GM23338 (cell line): ENCODE measurements around the gene TWF2. TPM values are rescaled to one million over a fixed set of nuclear protein-coding genes. Genes with fewer than 3 reads are reported as not detected.

Experiments
- ATAC-seq: fragments of 200-7000 bp; cut with Tn5 transposase; 3 replicates; pipeline ENCODE4 v1.9.1; 2020
- DNase-seq: peaks from one replicate; pipeline ENCODE4 v3.0.0-alpha.2; 2015; ENCODE audit warnings: low spot score
- H2AFZ ChIP-seq: fragments of 200-600 bp; sonication (generic); 2 replicates; pipeline ENCODE4 v1.8.0; 2016; ENCODE audit warnings: antibody characterized with exemption, mild to moderate bottlenecking, moderate library complexity
- H3F3A ChIP-seq: fragments of 200-600 bp; sonication (generic); replicated peaks from 2 replicates; pipeline ENCODE4 v1.8.0; 2017; ENCODE audit warnings: antibody characterized with exemption, mixed run types, low read depth
- H3K27ac ChIP-seq: fragments of 200-600 bp; sonication (generic); 2 replicates; pipeline ENCODE4 v1.6.1; 2016; ENCODE audit warnings: low read depth
- H3K27me3 ChIP-seq: fragments of 200-600 bp; sonication (generic); 2 replicates; pipeline ENCODE4 v1.8.0; 2016; ENCODE audit warnings: mild to moderate bottlenecking, mixed run types, moderate library complexity; ENCODE audit not compliant: insufficient read depth
- H3K36me3 ChIP-seq: fragments of 200-600 bp; sonication (generic); 2 replicates; pipeline ENCODE4 v1.8.0; 2016; ENCODE audit warnings: mild to moderate bottlenecking; ENCODE audit not compliant: insufficient read depth
- H3K4me1 ChIP-seq: fragments of 200-600 bp; sonication (generic); 2 replicates; pipeline ENCODE4 v1.8.0; 2016; ENCODE audit warnings: mild to moderate bottlenecking, moderate library complexity; ENCODE audit not compliant: insufficient read depth
- H3K4me2 ChIP-seq: fragments of 200-600 bp; sonication (generic); 2 replicates; pipeline ENCODE4 v1.7.1; 2017; ENCODE audit warnings: mixed run types
- H3K4me3 ChIP-seq: fragments of 200-600 bp; sonication (generic); 2 replicates; pipeline ENCODE4 v1.6.1; 2016; ENCODE audit warnings: mixed run types
- H3K79me2 ChIP-seq: fragments of 200-600 bp; sonication (generic); replicated peaks from 2 replicates; pipeline ENCODE4 v1.8.0; 2017; ENCODE audit warnings: mild to moderate bottlenecking; ENCODE audit not compliant: insufficient read depth
- H3K9me2 ChIP-seq: fragments of 200-600 bp; sonication (generic); 2 replicates; pipeline ENCODE4 v1.8.0; 2017; ENCODE audit not compliant: insufficient read depth
- H4K20me1 ChIP-seq: fragments of 200-600 bp; sonication (generic); replicated peaks from 2 replicates; pipeline ENCODE4 v1.8.0; 2017; ENCODE audit warnings: mild to moderate bottlenecking; ENCODE audit not compliant: insufficient read depth
- H3K27ac Mint-ChIP-seq: 2 replicates; pipeline ENCODE4 v1.8.0; 2020; ENCODE audit warnings: inconsistent platforms, mild to moderate bottlenecking, moderate library complexity, mixed read lengths
- H3K27me3 Mint-ChIP-seq: 3 replicates; pipeline ENCODE4 v1.8.0; 2022; ENCODE audit warnings: low read depth, mild to moderate bottlenecking, moderate library complexity, mixed read lengths, inconsistent platforms; ENCODE audit not compliant: insufficient read depth, poor library complexity
- H3K36me3 Mint-ChIP-seq: 3 replicates; pipeline ENCODE4 v1.8.0; 2021; ENCODE audit warnings: low read depth, mild to moderate bottlenecking, inconsistent platforms, moderate library complexity, mixed read lengths
- H3K4me1 Mint-ChIP-seq: 3 replicates; pipeline ENCODE4 v1.8.0; 2020; ENCODE audit warnings: mild to moderate bottlenecking, inconsistent platforms, mixed read lengths
- H3K4me3 Mint-ChIP-seq: 3 replicates; pipeline ENCODE4 v1.8.0; 2021; ENCODE audit warnings: moderate library complexity, mild to moderate bottlenecking, inconsistent platforms, mixed read lengths
- H3K9me3 Mint-ChIP-seq: 3 replicates; pipeline ENCODE4 v1.8.0; 2020; ENCODE audit warnings: moderate library complexity, mild to moderate bottlenecking, inconsistent platforms, mixed read lengths
- CREB1 ChIP-seq: fragments of 250-450 bp; sonication (Bioruptor Pico); IDR thresholded peaks from 2 replicates; pipeline ENCODE4 v1.5.0; 2020; ENCODE audit warnings: low read depth, mild to moderate bottlenecking, moderate library complexity
- EZH2 ChIP-seq: fragments of 200-600 bp; sonication (generic); IDR thresholded peaks from one replicate; pipeline ENCODE4 v1.8.0; 2017; ENCODE audit warnings: antibody characterized with exemption, mild to moderate bottlenecking, low read depth; ENCODE audit not compliant: unreplicated experiment
- EZH2phosphoT487 ChIP-seq: fragments of 200-600 bp; sonication (generic); IDR thresholded peaks from one replicate; pipeline ENCODE4 v1.8.1; 2018; ENCODE audit warnings: antibody characterized with exemption; ENCODE audit not compliant: unreplicated experiment
- JUNB ChIP-seq: IDR thresholded peaks from one replicate; pipeline ENCODE4 v1.6.1; 2016; ENCODE audit warnings: antibody characterized with exemption; ENCODE audit not compliant: unreplicated experiment
- NANOG ChIP-seq: IDR thresholded peaks from 2 replicates; pipeline ENCODE4 v1.6.1; 2016; ENCODE audit warnings: antibody characterized with exemption, borderline replicate concordance
- POLR2AphosphoS5 ChIP-seq: IDR thresholded peaks from 2 replicates; pipeline ENCODE4 v1.6.1; 2016; ENCODE audit warnings: antibody characterized with exemption, low read depth
- ZNF114 ChIP-seq: fragments of 250-450 bp; sonication (Bioruptor Pico); IDR thresholded peaks from 2 replicates; pipeline ENCODE4 v1.5.0; 2020; ENCODE audit warnings: mild to moderate bottlenecking, moderate library complexity
- ZNF331 ChIP-seq: fragments of 250-450 bp; sonication (Bioruptor Pico); IDR thresholded peaks from 2 replicates; pipeline ENCODE4 v1.5.0; 2020; ENCODE audit warnings: low read depth, mild to moderate bottlenecking, moderate library complexity
- polyA plus RNA-seq: library from polyadenylated mRNA; unstranded; fragments of >200 nt; fragmentation: Nextera tagmentation; extraction: Ambion mirVana; gene quantifications from 2 replicates; pipeline ENCODE4 v1.2.1, GENCODE V29; 2016
- total RNA-seq: library from RNA; depleted of rRNA; stranded (reverse); fragments of >200 nt; shearing (Covaris generic); gene quantifications from 2 replicates; pipeline ENCODE4 v1.2.3, GENCODE V29; 2014
- TF ChIP-seq, protein P1 (sequence below): fragments of 250-450 bp; sonication (Bioruptor Pico); IDR thresholded peaks from 2 replicates; pipeline ENCODE4 v1.5.0; 2020; ENCODE audit warnings: mild to moderate bottlenecking, moderate library complexity
- TF ChIP-seq, protein P2 (sequence below), 2 experiments: fragments of 200-600 bp in 1 of 2; sonication (generic) in 1 of 2; conservative IDR thresholded peaks; 2 replicates each; pipeline versions ENCODE4 v1.5.1 to v1.6.1; 2016 to 2017; ENCODE audit warnings: antibody characterized with exemption in 2 of 2, low read depth in 2 of 2, mild to moderate bottlenecking in 2 of 2, moderate library complexity in 1 of 2
- TF ChIP-seq, protein P3 (sequence below): IDR thresholded peaks from 2 replicates; pipeline ENCODE4 v1.6.1; 2016; ENCODE audit warnings: antibody characterized with exemption

Gene TWF2
- total and polyA plus RNA-seq, 2 experiments from 2014 or later = 38.9 to 120 TPM

DNA sequence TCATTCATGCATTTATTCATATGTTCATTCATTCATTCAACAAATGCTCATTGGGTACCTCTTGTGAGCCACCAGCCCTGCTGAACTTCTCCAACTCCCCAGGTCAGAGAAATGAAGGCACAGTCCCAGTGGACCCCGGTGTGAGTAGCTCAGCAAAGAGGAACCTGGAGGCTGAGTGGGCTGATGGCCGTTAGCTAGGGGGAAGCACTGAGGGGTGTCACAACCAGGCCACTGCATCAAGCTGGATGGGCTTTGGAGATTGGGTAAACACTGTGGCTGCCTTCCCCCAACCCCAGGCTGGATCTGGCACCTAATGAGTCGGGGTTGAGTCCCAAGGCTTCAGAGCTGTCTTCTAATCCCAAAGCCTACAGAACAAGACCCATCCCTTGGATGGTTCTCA is 53.1 kb downstream of the TWF2 start:
- Histone ChIP-seq H3K27me3 (no peaks in the 10 kb centered on the region), H3K4me2 (no peak overlapping the region)
- peaks cover 4% of the 10 kb centered on the region; the same call in 1 of the 3 replicates for H3K4me1 Mint-ChIP-seq

DNA sequence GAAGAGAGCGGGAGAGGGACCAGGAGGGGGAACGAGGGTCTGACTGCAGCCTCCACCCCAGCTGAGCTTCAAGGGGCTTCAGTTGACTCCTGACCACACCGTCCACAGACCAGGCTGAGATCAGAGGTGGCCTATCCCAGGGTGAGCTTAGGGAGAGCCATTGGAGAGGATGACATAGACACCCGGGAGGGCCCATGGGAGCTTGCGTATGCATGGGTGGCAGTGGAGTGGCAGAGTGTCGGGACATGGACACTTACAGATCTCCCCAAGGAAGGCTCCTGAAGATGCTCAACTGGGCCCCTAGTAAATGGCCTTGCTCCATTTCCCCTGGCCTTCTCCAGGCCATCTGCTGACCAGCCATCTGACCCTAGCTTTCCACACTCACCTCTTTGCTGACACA is 53.6 kb downstream of the TWF2 start:
- no peaks in the 10 kb centered on the region for H4K20me1 ChIP-seq
- no peak overlapping the region for H3K27ac ChIP-seq
- H3K4me1 ChIP-seq = no peaks in the 10 kb centered on the region
- no peak overlapping the region for H3K4me3 Mint-ChIP-seq
- peaks cover 5% of the 10 kb centered on the region; the same call in 2 of the 3 replicates for H3K4me1 Mint-ChIP-seq
- 0 out of 2 replicates have a peak, but pooled peaks cover 4% of the 10 kb centered on the region for H3F3A ChIP-seq
- no peaks in the 10 kb centered on the region for H3K9me2 ChIP-seq
- no peak overlapping the region for H2AFZ ChIP-seq
- no peaks in the 10 kb centered on the region for H3K79me2 ChIP-seq
- H3K27me3 ChIP-seq = no peaks in the 10 kb centered on the region
- H3K4me2 ChIP-seq = no peak overlapping the region
- no peak overlapping the region for H3K27ac Mint-ChIP-seq
- DNase-seq (no peak), ATAC-seq (no peak)
- no peaks in the 10 kb centered on the region for H3K36me3 ChIP-seq
- no peaks in the 10 kb centered on the region for H3K36me3 Mint-ChIP-seq
- H3K4me3 ChIP-seq = no peak overlapping the region
- H3K9me3 Mint-ChIP-seq = no peaks in the 10 kb centered on the region
- peaks cover 9% of the 10 kb centered on the region for H3K27me3 Mint-ChIP-seq
- TF ChIP-seq ZNF331 (no peak), POLR2AphosphoS5 (no peak), EZH2 (no peak), ZNF114 (CRISPR knock-in tag) (no peak), EZH2phosphoT487 (no peak), JUNB (no peak), CREB1 (no peak)
- TF ChIP-seq, protein P1, sequence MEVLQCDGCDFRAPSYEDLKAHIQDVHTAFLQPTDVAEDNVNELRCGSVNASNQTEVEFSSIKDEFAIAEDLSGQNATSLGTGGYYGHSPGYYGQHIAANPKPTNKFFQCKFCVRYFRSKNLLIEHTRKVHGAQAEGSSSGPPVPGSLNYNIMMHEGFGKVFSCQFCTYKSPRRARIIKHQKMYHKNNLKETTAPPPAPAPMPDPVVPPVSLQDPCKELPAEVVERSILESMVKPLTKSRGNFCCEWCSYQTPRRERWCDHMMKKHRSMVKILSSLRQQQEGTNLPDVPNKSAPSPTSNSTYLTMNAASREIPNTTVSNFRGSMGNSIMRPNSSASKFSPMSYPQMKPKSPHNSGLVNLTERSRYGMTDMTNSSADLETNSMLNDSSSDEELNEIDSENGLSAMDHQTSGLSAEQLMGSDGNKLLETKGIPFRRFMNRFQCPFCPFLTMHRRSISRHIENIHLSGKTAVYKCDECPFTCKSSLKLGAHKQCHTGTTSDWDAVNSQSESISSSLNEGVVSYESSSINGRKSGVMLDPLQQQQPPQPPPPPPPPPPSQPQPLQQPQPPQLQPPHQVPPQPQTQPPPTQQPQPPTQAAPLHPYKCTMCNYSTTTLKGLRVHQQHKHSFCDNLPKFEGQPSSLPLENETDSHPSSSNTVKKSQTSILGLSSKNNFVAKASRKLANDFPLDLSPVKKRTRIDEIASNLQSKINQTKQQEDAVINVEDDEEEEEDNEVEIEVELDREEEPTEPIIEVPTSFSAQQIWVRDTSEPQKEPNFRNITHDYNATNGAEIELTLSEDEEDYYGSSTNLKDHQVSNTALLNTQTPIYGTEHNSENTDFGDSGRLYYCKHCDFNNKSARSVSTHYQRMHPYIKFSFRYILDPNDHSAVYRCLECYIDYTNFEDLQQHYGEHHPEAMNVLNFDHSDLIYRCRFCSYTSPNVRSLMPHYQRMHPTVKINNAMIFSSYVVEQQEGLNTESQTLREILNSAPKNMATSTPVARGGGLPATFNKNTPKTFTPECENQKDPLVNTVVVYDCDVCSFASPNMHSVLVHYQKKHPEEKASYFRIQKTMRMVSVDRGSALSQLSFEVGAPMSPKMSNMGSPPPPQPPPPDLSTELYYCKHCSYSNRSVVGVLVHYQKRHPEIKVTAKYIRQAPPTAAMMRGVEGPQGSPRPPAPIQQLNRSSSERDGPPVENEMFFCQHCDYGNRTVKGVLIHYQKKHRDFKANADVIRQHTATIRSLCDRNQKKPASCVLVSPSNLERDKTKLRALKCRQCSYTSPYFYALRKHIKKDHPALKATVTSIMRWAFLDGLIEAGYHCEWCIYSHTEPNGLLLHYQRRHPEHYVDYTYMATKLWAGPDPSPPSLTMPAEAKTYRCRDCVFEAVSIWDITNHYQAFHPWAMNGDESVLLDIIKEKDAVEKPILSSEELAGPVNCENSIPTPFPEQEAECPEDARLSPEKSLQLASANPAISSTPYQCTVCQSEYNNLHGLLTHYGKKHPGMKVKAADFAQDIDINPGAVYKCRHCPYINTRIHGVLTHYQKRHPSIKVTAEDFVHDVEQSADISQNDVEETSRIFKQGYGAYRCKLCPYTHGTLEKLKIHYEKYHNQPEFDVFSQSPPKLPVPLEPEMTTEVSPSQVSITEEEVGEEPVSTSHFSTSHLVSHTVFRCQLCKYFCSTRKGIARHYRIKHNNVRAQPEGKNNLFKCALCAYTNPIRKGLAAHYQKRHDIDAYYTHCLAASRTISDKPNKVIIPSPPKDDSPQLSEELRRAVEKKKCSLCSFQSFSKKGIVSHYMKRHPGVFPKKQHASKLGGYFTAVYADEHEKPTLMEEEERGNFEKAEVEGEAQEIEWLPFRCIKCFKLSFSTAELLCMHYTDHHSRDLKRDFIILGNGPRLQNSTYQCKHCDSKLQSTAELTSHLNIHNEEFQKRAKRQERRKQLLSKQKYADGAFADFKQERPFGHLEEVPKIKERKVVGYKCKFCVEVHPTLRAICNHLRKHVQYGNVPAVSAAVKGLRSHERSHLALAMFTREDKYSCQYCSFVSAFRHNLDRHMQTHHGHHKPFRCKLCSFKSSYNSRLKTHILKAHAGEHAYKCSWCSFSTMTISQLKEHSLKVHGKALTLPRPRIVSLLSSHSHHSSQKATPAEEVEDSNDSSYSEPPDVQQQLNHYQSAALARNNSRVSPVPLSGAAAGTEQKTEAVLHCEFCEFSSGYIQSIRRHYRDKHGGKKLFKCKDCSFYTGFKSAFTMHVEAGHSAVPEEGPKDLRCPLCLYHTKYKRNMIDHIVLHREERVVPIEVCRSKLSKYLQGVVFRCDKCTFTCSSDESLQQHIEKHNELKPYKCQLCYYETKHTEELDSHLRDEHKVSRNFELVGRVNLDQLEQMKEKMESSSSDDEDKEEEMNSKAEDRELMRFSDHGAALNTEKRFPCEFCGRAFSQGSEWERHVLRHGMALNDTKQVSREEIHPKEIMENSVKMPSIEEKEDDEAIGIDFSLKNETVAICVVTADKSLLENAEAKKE (CRISPR knock-in tag) = no peak
- TF ChIP-seq, protein P2, sequence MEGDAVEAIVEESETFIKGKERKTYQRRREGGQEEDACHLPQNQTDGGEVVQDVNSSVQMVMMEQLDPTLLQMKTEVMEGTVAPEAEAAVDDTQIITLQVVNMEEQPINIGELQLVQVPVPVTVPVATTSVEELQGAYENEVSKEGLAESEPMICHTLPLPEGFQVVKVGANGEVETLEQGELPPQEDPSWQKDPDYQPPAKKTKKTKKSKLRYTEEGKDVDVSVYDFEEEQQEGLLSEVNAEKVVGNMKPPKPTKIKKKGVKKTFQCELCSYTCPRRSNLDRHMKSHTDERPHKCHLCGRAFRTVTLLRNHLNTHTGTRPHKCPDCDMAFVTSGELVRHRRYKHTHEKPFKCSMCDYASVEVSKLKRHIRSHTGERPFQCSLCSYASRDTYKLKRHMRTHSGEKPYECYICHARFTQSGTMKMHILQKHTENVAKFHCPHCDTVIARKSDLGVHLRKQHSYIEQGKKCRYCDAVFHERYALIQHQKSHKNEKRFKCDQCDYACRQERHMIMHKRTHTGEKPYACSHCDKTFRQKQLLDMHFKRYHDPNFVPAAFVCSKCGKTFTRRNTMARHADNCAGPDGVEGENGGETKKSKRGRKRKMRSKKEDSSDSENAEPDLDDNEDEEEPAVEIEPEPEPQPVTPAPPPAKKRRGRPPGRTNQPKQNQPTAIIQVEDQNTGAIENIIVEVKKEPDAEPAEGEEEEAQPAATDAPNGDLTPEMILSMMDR (conservative IDR thresholded peaks at IDR 0.05; ENCODE audit: low read depth in 2 of 2) = no peak
- TF ChIP-seq, protein P3, sequence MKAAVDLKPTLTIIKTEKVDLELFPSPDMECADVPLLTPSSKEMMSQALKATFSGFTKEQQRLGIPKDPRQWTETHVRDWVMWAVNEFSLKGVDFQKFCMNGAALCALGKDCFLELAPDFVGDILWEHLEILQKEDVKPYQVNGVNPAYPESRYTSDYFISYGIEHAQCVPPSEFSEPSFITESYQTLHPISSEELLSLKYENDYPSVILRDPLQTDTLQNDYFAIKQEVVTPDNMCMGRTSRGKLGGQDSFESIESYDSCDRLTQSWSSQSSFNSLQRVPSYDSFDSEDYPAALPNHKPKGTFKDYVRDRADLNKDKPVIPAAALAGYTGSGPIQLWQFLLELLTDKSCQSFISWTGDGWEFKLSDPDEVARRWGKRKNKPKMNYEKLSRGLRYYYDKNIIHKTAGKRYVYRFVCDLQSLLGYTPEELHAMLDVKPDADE = no peak

More for the DNA sequence above, 53.1 kb downstream of the TWF2 start:
- no peak for ATAC-seq
- Histone ChIP-seq H3K4me1 (no peaks in the 10 kb centered on the region), H2AFZ (no peak overlapping the region), H3K9me2 (no peaks in the 10 kb centered on the region), H3K27ac (no peak overlapping the region), H3F3A (0 out of 2 replicates have a peak, but pooled peaks cover 4% of the 10 kb centered on the region), H4K20me1 (no peaks in the 10 kb centered on the region), H3K36me3 (no peaks in the 10 kb centered on the region), H3K4me3 (no peak overlapping the region), H3K79me2 (no peaks in the 10 kb centered on the region)
- no peak overlapping the region for H3K27ac Mint-ChIP-seq
- TF ChIP-seq NANOG (no peak), EZH2phosphoT487 (no peak)
- H3K27me3 Mint-ChIP-seq = peaks cover 10% of the 10 kb centered on the region
- H3K4me3 Mint-ChIP-seq = no peak overlapping the region
- DNase-seq = no peak
- H3K36me3 Mint-ChIP-seq = no peaks in the 10 kb centered on the region
- H3K9me3 Mint-ChIP-seq = no peaks in the 10 kb centered on the region
